HL-60 (cell line): Measurements from ENCODE around the gene PRKG2.

Experiments used
- CTCF ChIP-seq: IDR thresholded peaks from one replicate; pipeline ENCODE4 v1.5.1; 2011; ENCODE audit warnings: low read length, control low read depth, inconsistent platforms; ENCODE audit not compliant: insufficient read depth
- GABPA ChIP-seq: IDR thresholded peaks from 2 replicates; pipeline ENCODE4 v1.6.1; 2012; ENCODE audit warnings: low read depth
- POLR2AphosphoS5 ChIP-seq: IDR thresholded peaks from 2 replicates; pipeline ENCODE4 v1.6.1; 2012; ENCODE audit warnings: low read depth
- REST ChIP-seq: IDR thresholded peaks from 2 replicates; pipeline ENCODE4 v1.6.1; 2012; ENCODE audit warnings: low read depth; ENCODE audit not compliant: insufficient replicate concordance
- SPI1 ChIP-seq: IDR thresholded peaks from 2 replicates; pipeline ENCODE4 v1.6.1; 2012; ENCODE audit warnings: low read depth, mild to moderate bottlenecking, borderline replicate concordance

- TF ChIP-seq CTCF (no peak), POLR2AphosphoS5 (no peak), REST (no peak), GABPA (no peak), SPI1 (no peak)
These were observed 19.5 kb downstream of the PRKG2 start for GRCh38 chr4:81195475-81195874.
